PC-3 (cell line): ENCODE measurements around the gene SAFB2. TPM values are rescaled to one million over a fixed set of nuclear protein-coding genes. Genes with fewer than 3 reads are reported as not detected.

Experiments used
- ATAC-seq: fragments of 200-7000 bp; cut with Tn5 transposase; 2 replicates; pipeline ENCODE4 v1.9.1; 2020; ENCODE audit warnings: mild to moderate bottlenecking, moderate library complexity
- BruUV-seq: library from RNA; stranded (reverse); fragments of 400-500 nt; replicated peaks from 2 replicates; lab custom pipeline; 2021; lab: Mats Ljungman, UMichigan
- CTCF ChIA-PET: fragments of 300-600 bp; sonication (Branson Sonifier 250); formaldehyde crosslinking; loops from one replicate; lab custom pipeline; 2022; ENCODE audit warnings: antibody characterized with exemption; lab: Charles Lee
- POLR2A ChIA-PET: fragments of 300-600 bp; sonication (Branson Sonifier 250); formaldehyde crosslinking; loops from one replicate; lab custom pipeline; 2022; ENCODE audit warnings: antibody characterized with exemption; ENCODE audit not compliant: unreplicated experiment; lab: Charles Lee
- DNase-seq: peaks from one replicate; pipeline ENCODE4 v3.0.0-alpha.2; 2015
- H2AFZ ChIP-seq: fragments of 300-600 bp; sonication (generic); 2 replicates; pipeline ENCODE4 v1.6.0; 2016; ENCODE audit warnings: antibody characterized with exemption, low read length
- H3F3A ChIP-seq: fragments of 300-600 bp; sonication (generic); one replicate; pipeline ENCODE4 v1.6.0; 2017; ENCODE audit warnings: antibody characterized with exemption, low read length, control low read depth, mild to moderate bottlenecking; ENCODE audit not compliant: unreplicated experiment
- H3K27ac ChIP-seq: fragments of 300-600 bp; sonication (generic); 2 replicates; pipeline ENCODE4 v1.5.1; 2016; ENCODE audit warnings: mild to moderate bottlenecking, low read length
- H3K27me3 ChIP-seq: fragments of 300-600 bp; sonication (generic); 2 replicates; pipeline ENCODE4 v1.6.1; 2016; ENCODE audit warnings: low read length, mixed read lengths
- H3K36me3 ChIP-seq: fragments of 300-600 bp; sonication (generic); 2 replicates; pipeline ENCODE4 v1.6.1; 2016; ENCODE audit warnings: low read depth, mixed run types, low read length, mixed read lengths
- H3K4me1 ChIP-seq: fragments of 300-600 bp; sonication (generic); 2 replicates; pipeline ENCODE4 v1.5.1; 2016; ENCODE audit warnings: low read length; ENCODE audit not compliant: insufficient read depth
- H3K4me2 ChIP-seq: fragments of 300-600 bp; sonication (generic); 2 replicates; pipeline ENCODE4 v1.6.0; 2016; ENCODE audit warnings: low read length
- H3K4me3 ChIP-seq: fragments of 300-600 bp; sonication (generic); 2 replicates; pipeline ENCODE4 v1.5.1; 2016; ENCODE audit warnings: mild to moderate bottlenecking, low read length, mixed read lengths
- H3K79me2 ChIP-seq: fragments of 300-600 bp; sonication (generic); 2 replicates; pipeline ENCODE4 v1.6.1; 2017; ENCODE audit warnings: low read length, mixed read lengths
- H3K9ac ChIP-seq: fragments of 300-600 bp; sonication (generic); 2 replicates; pipeline ENCODE4 v1.6.0; 2016; ENCODE audit warnings: mild to moderate bottlenecking, low read length
- H3K9me2 ChIP-seq: fragments of 300-600 bp; sonication (generic); replicated peaks from 2 replicates; pipeline ENCODE4 v1.6.1; 2016; ENCODE audit warnings: mixed run types, low read length, mixed read lengths
- H3K9me3 ChIP-seq: fragments of 300-600 bp; sonication (generic); 2 replicates; pipeline ENCODE4 v1.6.1; 2016; ENCODE audit warnings: low read length, mixed read lengths
- H4K20me1 ChIP-seq: fragments of 300-600 bp; sonication (generic); 2 replicates; pipeline ENCODE4 v1.6.1; 2016; ENCODE audit warnings: low read length, mixed read lengths
- EZH2 ChIP-seq: fragments of 300-600 bp; sonication (generic); IDR thresholded peaks from one replicate; pipeline ENCODE4 v1.6.1; 2017; ENCODE audit warnings: antibody characterized with exemption, mild to moderate bottlenecking, low read length; ENCODE audit not compliant: unreplicated experiment
- EZH2phosphoT487 ChIP-seq: fragments of 300-600 bp; sonication (generic); IDR thresholded peaks from 2 replicates; pipeline ENCODE4 v1.6.1; 2018; ENCODE audit warnings: mild to moderate bottlenecking, antibody characterized with exemption, low read length, borderline replicate concordance
- intact Hi-C: fragments of 100-400 bp; cut with micrococcal nuclease; formaldehyde crosslinking; loops from 2 replicates; pipeline ENCODE4 v1.9.0; 2023
- total RNA-seq: library from RNA; depleted of rRNA; stranded (reverse); fragments of >200 nt; gene quantifications from 2 replicates; pipeline ENCODE4 v1.2.3, GENCODE V29; 2014
- TF ChIP-seq, protein P1 (sequence below): fragments of 300-600 bp; sonication (generic); conservative IDR thresholded peaks from 2 replicates; pipeline ENCODE4 v1.5.1; 2017; ENCODE audit warnings: antibody characterized with exemption, low read depth, mild to moderate bottlenecking, low read length

SAFB2 gene
- total RNA-seq, 1 experiment from 2014 or later: 77.5 TPM

DNA sequence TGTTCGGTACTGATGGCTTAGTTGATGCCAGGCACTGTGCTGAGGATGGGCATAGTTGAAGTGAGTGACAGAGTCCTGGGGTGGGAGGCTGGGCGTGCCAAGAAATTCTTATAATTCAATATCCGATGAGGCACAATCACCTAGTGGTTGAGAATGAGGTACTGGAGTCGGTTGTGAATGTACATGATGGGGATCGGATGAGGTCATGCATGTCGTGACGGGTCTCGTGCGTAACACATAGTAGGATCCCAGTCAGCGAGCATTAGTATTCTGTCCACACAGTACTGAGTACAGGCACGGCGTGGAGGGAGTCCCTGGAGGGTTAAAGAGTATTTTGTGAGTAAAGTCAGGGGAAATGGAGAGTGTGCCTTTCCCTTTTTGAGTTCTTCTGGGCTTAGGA lies 3.1 kb upstream of the SAFB2 start:
- H3K36me3 ChIP-seq: peaks cover 62% of the 10 kb centered on the region

DNA sequence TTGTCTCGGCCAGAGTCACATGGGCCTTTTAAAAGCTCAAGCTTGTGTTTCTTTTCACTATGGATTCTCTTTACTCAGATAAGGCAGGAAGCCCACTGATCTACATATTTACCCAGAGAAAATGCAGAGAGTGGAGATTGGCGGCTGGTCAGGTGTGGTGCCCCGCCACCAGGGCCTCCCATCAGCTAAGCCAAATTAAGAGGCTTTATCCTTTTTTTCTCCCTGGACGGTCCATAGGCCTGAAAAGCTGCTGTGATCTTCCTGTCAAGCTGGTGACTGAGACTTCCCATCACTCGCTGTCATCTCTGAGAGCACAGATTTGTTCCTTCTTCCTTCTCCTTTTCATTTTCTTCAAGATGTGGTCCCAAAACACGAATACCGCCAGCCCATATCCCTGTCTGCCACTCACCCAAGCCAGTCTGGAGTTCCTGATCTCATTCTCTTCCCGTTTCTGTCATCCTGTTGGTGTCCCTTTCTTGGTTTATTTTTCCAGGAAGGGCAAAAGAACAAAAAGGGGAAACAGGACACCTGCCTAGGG lies 2.2 kb upstream of the SAFB2 start:
- H3K9ac ChIP-seq: peak overlapping the region; percentile 98
- peaks cover 65% of the 10 kb centered on the region for H3K36me3 ChIP-seq
- ChIA-PET POLR2A (interaction anchor here (0.6 kb wide), 1 partner anchor 165 kb away, joined by 14 read pairs; no protein-coding TSS in a partner anchor), CTCF (no interaction called here)
- H3K4me1 ChIP-seq: peaks cover 34% of the 10 kb centered on the region
- peak overlapping the region; percentile 90 for H3K4me3 ChIP-seq
- H3K27me3 ChIP-seq: no peaks in the 10 kb centered on the region
- H3K4me2 ChIP-seq: peak overlapping the region; percentile 96
- H3K27ac ChIP-seq: no peak overlapping the region
- intact Hi-C loops: no loop called here
- peaks cover 68% of the 10 kb centered on the region for H4K20me1 ChIP-seq
- ATAC-seq: no peak
- no peak overlapping the region for H2AFZ ChIP-seq
- TF ChIP-seq EZH2 (no peak), EZH2phosphoT487 (no peak)
- TF ChIP-seq, protein P1, sequence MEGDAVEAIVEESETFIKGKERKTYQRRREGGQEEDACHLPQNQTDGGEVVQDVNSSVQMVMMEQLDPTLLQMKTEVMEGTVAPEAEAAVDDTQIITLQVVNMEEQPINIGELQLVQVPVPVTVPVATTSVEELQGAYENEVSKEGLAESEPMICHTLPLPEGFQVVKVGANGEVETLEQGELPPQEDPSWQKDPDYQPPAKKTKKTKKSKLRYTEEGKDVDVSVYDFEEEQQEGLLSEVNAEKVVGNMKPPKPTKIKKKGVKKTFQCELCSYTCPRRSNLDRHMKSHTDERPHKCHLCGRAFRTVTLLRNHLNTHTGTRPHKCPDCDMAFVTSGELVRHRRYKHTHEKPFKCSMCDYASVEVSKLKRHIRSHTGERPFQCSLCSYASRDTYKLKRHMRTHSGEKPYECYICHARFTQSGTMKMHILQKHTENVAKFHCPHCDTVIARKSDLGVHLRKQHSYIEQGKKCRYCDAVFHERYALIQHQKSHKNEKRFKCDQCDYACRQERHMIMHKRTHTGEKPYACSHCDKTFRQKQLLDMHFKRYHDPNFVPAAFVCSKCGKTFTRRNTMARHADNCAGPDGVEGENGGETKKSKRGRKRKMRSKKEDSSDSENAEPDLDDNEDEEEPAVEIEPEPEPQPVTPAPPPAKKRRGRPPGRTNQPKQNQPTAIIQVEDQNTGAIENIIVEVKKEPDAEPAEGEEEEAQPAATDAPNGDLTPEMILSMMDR: no peak
- H3K9me2 ChIP-seq: no peaks in the 10 kb centered on the region
- no peaks in the 10 kb centered on the region for H3F3A ChIP-seq
- BruUV-seq: no TSS peak
- peaks cover 97% of the 10 kb centered on the region for H3K79me2 ChIP-seq
- no peak for DNase-seq
- H3K9me3 ChIP-seq: no peaks in the 10 kb centered on the region

More for the DNA sequence above, 3.1 kb upstream of the SAFB2 start:
- DNase-seq (no peak), ATAC-seq (no peak)
- TF ChIP-seq, protein P1: no peak
- TF ChIP-seq EZH2 (no peak), EZH2phosphoT487 (no peak)
- Histone ChIP-seq H3K27me3 (no peaks in the 10 kb centered on the region), H3K4me1 (peaks cover 26% of the 10 kb centered on the region), H3K9ac (no peak overlapping the region; the same call in 1 of the 2 replicates), H2AFZ (no peak overlapping the region), H3K4me2 (peak overlapping the region; percentile 96), H3F3A (no peaks in the 10 kb centered on the region), H3K4me3 (peak overlapping the region; percentile 90), H3K79me2 (peaks cover 97% of the 10 kb centered on the region), H3K9me2 (no peaks in the 10 kb centered on the region), H4K20me1 (peaks cover 68% of the 10 kb centered on the region), H3K9me3 (no peaks in the 10 kb centered on the region), H3K27ac (no peak overlapping the region)
- ChIA-PET POLR2A (no interaction called here), CTCF (no interaction called here)
- no TSS peak for BruUV-seq
- intact Hi-C loops: no loop called here

DNA sequence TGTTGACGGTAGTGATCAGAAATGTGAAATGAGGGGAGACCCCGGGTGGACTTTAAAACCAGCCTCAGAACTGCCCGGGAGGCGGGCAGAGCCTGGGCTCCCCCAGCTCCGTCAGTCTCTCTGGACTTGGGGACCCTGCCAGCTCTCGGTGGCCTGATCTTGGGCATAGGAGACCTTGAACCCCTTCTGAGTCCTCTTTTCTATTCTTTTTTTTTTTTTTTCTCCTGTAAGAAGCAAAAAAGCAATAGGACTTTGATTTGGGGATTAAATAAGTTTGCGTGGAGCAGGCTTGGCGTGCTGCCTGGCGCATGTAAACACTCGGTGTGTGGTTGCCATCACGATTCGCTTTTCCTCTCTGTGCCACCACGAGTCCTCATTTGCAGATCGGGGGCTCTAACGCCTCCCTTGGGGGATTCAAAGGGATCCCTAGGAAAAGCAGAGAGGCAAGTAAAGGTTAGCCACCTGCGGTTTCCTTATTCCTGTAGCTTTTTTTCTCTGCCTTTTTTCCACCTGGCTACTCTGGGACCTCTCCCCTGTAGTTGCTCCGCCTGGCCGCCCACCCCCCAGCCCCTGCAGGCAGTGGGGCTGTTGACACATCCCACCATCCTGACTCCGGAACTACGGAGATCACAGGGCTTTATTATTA lies 1.6 kb upstream of the SAFB2 start:
- peak; percentile 45 for DNase-seq
- H3K79me2 ChIP-seq: peaks cover 97% of the 10 kb centered on the region
- H4K20me1 ChIP-seq: peaks cover 65% of the 10 kb centered on the region
- H3K27me3 ChIP-seq: no peaks in the 10 kb centered on the region
- intact Hi-C loops: no loop called here
- H3K9me2 ChIP-seq: no peaks in the 10 kb centered on the region
- H3K27ac ChIP-seq: peak overlapping the region; percentile 67
- H3K9ac ChIP-seq: peak overlapping the region; percentile 98
- ATAC-seq: no peak
- H2AFZ ChIP-seq: no peak overlapping the region
- peak overlapping the region; percentile 96 for H3K4me2 ChIP-seq
- H3K4me1 ChIP-seq: peaks cover 36% of the 10 kb centered on the region
- ChIA-PET CTCF (no interaction called here), POLR2A (interaction anchor here (0.6 kb wide), 1 partner anchor 18 kb away, joined by 4 read pairs; no protein-coding TSS in a partner anchor)
- peaks cover 64% of the 10 kb centered on the region for H3K36me3 ChIP-seq
- H3K9me3 ChIP-seq: no peaks in the 10 kb centered on the region
- H3K4me3 ChIP-seq: peak overlapping the region; percentile 90
- H3F3A ChIP-seq: no peaks in the 10 kb centered on the region
- TF ChIP-seq EZH2phosphoT487 (no peak), EZH2 (no peak)
- TF ChIP-seq, protein P1: no peak
- BruUV-seq: TSS peak; percentile 29
